CD1c-positive myeloid dendritic cell (primary cell): Measurements from ENCODE around the gene MUC6.
A peak's percentile ranks its signal among the peaks of the same experiment; 100 is the strongest.

ENCODE experiments used
- DNase-seq: peaks from one replicate; pipeline ENCODE4 v3.0.0-alpha.2; 2016; ENCODE audit errors: extremely low spot score

MUC6 gene

GRCh38 chr11:1072116-1072820, 35.8 kb upstream of the MUC6 start:
- DNase-seq = peak; percentile 22

DNA sequence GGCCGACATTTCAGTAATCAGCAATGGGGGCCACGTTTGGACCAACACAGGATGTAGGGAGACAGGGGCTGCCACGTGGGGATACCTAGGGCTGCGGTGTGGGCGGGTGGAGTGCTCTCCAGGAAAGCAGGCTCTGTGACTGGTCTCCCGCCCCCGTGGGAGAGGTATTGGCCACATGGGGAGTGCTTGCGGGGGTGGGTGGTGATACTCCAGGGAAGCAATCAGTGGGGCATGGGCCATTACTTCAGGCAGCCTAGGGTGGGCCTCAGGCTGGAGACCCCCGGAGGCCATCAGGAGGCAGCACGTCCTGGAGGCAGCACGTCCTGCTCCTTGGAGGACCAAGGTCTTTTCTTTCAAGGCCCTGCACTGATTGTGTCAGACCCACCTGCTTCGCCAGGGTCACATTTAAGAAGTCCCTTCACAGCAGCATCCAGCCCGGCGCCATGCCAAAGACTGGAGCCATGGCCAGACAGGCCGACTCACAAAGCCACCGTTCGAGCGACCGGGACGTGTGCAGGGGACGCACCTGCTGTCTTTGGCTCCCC, 35.1 kb upstream of the MUC6 start:
- no peak for DNase-seq

GRCh38 chr11:1070594-1071462, 34.3 kb upstream of the MUC6 start:
- no peak for DNase-seq

GRCh38 chr11:1069740-1070139, 33.2 kb upstream of the MUC6 start:
- no peak for DNase-seq

DNA sequence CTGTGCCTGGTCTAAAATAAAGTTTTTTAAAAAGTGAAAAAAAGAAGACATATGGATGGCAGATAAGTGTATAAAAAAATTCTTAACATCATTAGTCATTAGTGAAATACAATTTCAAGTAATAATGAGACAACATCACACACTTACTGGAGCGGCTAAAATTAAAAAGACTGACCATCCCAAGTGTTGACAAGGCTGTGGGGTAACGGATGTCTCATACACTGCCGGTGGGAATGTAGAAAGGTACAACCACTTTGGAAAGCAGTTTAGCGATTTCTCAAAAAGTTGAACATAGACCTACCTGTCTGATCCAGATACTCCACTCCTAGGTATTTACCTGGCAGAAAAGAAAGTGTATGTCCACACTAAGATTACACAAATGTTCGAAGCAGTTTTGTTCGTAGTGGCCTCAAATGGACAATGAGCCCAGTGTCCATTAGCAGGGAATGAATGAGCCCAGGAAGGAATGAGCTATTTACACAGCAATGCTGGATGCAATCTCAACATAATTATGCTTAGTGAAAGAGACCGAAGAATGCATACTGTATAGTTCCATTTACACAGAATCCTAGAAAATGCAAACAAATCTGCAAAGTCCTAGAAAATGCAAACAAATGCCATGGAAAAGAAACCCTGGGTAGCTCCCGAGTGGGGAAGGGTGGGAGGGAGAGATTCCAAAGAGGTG, 31.4 kb upstream of the MUC6 start:
- no peak for DNase-seq

GRCh38 chr11:1064167-1064566, 27.6 kb upstream of the MUC6 start:
- DNase-seq = peak; percentile 80

GRCh38 chr11:1062075-1062820, 25.7 kb upstream of the MUC6 start:
- no peak for DNase-seq

- DNase-seq = no peak
Measured at GRCh38 chr11:1060852-1061616, 24.5 kb upstream of the MUC6 start.

- no peak for DNase-seq
Measured at GRCh38 chr11:1060410-1060809, 23.9 kb upstream of the MUC6 start.

GRCh38 chr11:1059759-1060158, 23.2 kb upstream of the MUC6 start:
- no peak for DNase-seq

GRCh38 chr11:1057806-1058205, 21.3 kb upstream of the MUC6 start:
- DNase-seq = no peak

GRCh38 chr11:1055990-1056771, 19.7 kb upstream of the MUC6 start:
- no peak for DNase-seq

DNA sequence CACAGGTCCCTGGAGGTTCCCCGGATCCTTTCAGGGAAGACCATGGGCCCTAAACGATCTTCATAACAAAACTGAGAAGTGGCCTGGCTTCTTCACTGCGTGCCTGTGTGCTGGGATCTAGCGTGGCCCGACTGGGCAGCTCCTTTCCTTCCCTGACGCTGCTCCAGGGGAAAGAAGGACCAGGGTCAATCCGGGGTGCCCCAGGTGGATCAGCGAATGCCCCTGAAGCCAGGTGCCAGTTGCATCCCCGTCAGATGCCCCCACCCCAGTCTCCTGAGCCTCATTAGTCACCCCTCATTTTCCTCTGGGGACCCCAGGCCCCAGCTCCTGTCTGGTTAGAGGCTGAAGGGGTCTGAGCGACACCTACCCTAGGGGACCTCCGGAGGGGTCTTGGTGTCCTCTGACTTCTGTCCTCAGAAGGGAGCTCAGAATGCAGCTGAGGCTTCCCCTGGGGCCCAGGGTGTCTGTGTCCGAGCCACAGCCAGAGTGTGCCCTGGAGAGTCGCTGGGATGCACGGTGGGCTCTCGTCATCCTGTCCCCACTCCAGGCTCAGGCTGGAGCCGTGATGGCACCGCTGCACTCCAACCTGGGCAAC, 18.7 kb upstream of the MUC6 start:
- DNase-seq = no peak

GRCh38 chr11:1054143-1055108, 17.9 kb upstream of the MUC6 start:
- no peak for DNase-seq

GRCh38 chr11:1053121-1053901, 16.8 kb upstream of the MUC6 start:
- no peak for DNase-seq

GRCh38 chr11:1052133-1053011, 15.9 kb upstream of the MUC6 start:
- no peak for DNase-seq
